Activated naive CD4-positive, alpha-beta T cell treated with Interleukin-2 at 50 U/mL for 16 hours (primary cell): ENCODE data around the gene BMP5.

Experiments used
- DNase-seq: peaks from one replicate; pipeline ENCODE4 v3.0.0-alpha.2; 2020

The BMP5 gene

DNA sequence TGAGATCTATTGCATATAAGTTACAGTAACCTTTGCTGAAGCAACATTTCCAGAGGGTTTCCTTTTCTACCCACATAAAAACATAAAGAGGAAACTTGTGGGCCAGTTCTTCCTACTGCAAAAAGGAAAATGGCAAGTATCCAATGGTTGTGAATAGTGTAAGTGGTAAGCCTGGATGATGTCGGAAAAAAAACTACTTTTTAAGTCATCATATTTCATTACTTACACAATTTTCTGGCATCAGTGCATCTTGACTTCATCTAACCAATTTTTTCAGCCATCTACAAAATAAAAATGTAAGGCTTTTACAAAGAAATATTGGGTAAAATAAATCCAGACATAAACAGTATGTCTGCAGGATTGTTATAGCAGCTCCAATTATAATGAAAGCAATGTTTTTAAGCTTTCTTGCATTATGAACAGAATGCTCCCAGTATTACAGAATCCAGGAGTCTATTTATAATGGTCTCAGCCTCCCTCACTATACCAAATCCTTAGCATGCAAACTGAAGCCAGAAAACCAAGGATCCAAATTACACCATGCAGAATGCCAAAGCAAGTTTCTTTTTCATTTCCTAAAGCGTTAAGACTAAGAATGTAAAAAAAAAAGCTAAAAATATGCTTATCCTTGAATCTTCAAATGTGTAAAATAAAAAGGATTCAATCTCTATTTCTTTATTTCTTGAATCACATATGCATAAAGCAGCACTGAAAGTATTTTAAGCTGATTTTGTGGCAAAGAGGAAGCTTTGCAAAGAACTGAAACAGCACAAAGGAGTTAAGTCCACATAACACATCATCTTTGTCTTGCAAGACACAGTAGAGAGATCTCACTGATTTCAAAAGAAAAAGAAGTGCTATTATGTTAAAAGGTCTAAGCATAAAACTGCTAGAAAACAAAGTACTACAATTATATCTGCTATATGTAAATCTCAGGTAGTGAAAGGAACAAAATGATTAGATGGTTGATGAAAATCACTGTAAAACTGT is 169.6 kb downstream of the BMP5 start:
- no peak for DNase-seq

DNA sequence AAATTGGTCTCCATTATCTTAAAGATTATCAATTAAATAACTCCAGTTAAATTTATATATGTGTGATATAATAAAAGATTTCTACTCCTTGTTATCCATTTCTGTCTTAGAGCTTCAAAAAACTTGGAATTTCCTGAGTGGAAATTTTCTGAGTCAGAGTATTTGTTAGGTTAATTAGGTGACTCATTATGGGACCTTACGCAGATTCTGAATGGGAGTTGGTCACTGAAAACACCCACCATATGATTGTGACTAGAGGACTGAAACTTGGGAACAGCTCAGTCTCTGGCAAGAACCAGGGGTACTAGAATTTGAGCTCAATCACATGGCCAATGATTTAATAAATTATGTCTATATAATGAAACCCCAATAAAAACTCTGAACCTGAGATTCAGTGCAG is 171.0 kb downstream of the BMP5 start:
- DNase-seq, result no peak
